Endothelial cell of umbilical vein (primary cell): ENCODE measurements around the gene KIAA1671. TPM values are rescaled to one million over a fixed set of nuclear protein-coding genes. Genes with fewer than 3 reads are reported as not detected.

Experiments
- BruUV-seq: library from RNA; stranded (reverse); fragments of 400-500 nt; replicated peaks from 2 replicates; lab custom pipeline; 2021; lab: Mats Ljungman, UMichigan
- CTCF ChIA-PET: fragments of 300-600, 350-600 bp; sonication (Branson Sonifier 250); formaldehyde crosslinking; loops from one replicate; lab custom pipeline; 2021; ENCODE audit warnings: antibody characterized with exemption, inconsistent platforms; lab: Charles Lee
- POLR2A ChIA-PET: fragments of 300-600, 350-600 bp; sonication (Branson Sonifier 250); formaldehyde crosslinking; loops from one replicate; lab custom pipeline; 2021; ENCODE audit warnings: antibody characterized with exemption, inconsistent platforms; lab: Charles Lee
- DNase-seq: peaks from one replicate; pipeline ENCODE4 v3.0.0-alpha.2; 2011; ENCODE audit warnings: low read depth, low spot score
- FAIRE-seq: peaks from 2 replicates; lab custom pipeline; 2011; peaks lifted over from hg19 to GRCh38; lab: Jason Lieb, UNC
- H2AFZ ChIP-seq: 2 replicates; pipeline ENCODE4 v1.6.0; 2012; ENCODE audit warnings: low read depth, low read length, control low read depth, inconsistent platforms
- H3K27ac ChIP-seq: 2 replicates; pipeline ENCODE4 v1.5.1; 2011; ENCODE audit warnings: low read depth, mild to moderate bottlenecking, control low read depth, low read length, moderate library complexity; ENCODE audit not compliant: insufficient read depth
- H3K27me3 ChIP-seq, 2 experiments: 2 replicates each; pipeline versions ENCODE4 v1.6.0 to v1.6.1; 2011; ENCODE audit warnings: low read length in 2 of 2, mixed read lengths in 1 of 2; ENCODE audit not compliant: control insufficient read depth in 2 of 2, insufficient read depth in 2 of 2
- H3K36me3 ChIP-seq, 2 experiments: 2 replicates in 1 of 2; 3 replicates in 1 of 2; pipeline ENCODE4 v1.5.1; 2011; ENCODE audit warnings: low read length in 2 of 2, mild to moderate bottlenecking in 1 of 2, moderate library complexity in 1 of 2; ENCODE audit not compliant: control insufficient read depth in 2 of 2, insufficient read depth in 2 of 2; ENCODE audit errors: extremely low read depth in 1 of 2
- H3K4me1 ChIP-seq: 3 replicates; pipeline ENCODE4 v1.5.1; 2011; ENCODE audit warnings: mild to moderate bottlenecking, low read length; ENCODE audit not compliant: control insufficient read depth, insufficient read depth; ENCODE audit errors: extremely low read depth
- H3K4me2 ChIP-seq: 2 replicates; pipeline ENCODE4 v1.6.1; 2011; ENCODE audit warnings: low read length, control low read depth, mixed read lengths; ENCODE audit not compliant: insufficient read depth
- H3K4me3 ChIP-seq, 3 experiments: fragments of 200-600 bp in 1 of 3; sonication (generic), shearing (Covaris generic) in 1 of 3; replicated peaks in 1 of 3; 2 replicates each; pipeline ENCODE4 v1.5.1; 2011 to 2016; ENCODE audit warnings: control low read depth in 3 of 3, low read length in 3 of 3, mild to moderate bottlenecking in 2 of 3, inconsistent platforms in 1 of 3, low read depth in 1 of 3, moderate library complexity in 1 of 3; ENCODE audit not compliant: insufficient read depth in 1 of 3
- H3K79me2 ChIP-seq: 2 replicates; pipeline ENCODE4 v1.6.0; 2012; ENCODE audit warnings: low read length, inconsistent platforms; ENCODE audit not compliant: control insufficient read depth, insufficient read depth
- H3K9ac ChIP-seq: replicated peaks from 2 replicates; pipeline ENCODE3; 2011; ENCODE audit warnings: low read length, control low read depth; ENCODE audit not compliant: insufficient read depth; ENCODE audit errors: extremely low read depth
- H3K9me1 ChIP-seq: replicated peaks from 3 replicates; pipeline ENCODE4 v1.6.0; 2011; ENCODE audit warnings: mild to moderate bottlenecking, low read length; ENCODE audit not compliant: control insufficient read depth, insufficient read depth; ENCODE audit errors: extremely low read depth
- H3K9me3 ChIP-seq: replicated peaks from 2 replicates; pipeline ENCODE4 v1.5.1; 2012; ENCODE audit warnings: low read length, inconsistent platforms; ENCODE audit not compliant: control insufficient read depth, insufficient read depth
- H4K20me1 ChIP-seq: replicated peaks from 2 replicates; pipeline ENCODE3; 2011; ENCODE audit warnings: mild to moderate bottlenecking, low read length; ENCODE audit not compliant: control insufficient read depth, insufficient read depth; ENCODE audit errors: extremely low read depth
- CTCF ChIP-seq, 2 donors: IDR thresholded peaks; 1 replicate in 1 of 2; 2 replicates in 1 of 2; pipeline ENCODE4 v1.5.1; 2011; ENCODE audit warnings: low read length in 2 of 2, mild to moderate bottlenecking in 2 of 2, moderate library complexity in 2 of 2, control low read depth in 1 of 2, inconsistent platforms in 1 of 2, low read depth in 1 of 2; ENCODE audit not compliant: insufficient read depth in 1 of 2; ENCODE audit errors: extremely low read depth in 1 of 2
- EZH2 ChIP-seq: IDR thresholded peaks from 2 replicates; pipeline ENCODE4 v1.6.1; 2012; ENCODE audit warnings: borderline replicate concordance, low read depth, mild to moderate bottlenecking, moderate library complexity, low read length, inconsistent platforms; ENCODE audit not compliant: severe bottlenecking
- GATA2 ChIP-seq: IDR thresholded peaks from 2 replicates; pipeline ENCODE4 v1.7.0; 2011; ENCODE audit warnings: low read depth, mild to moderate bottlenecking, moderate library complexity, mixed read lengths, low read length; ENCODE audit not compliant: insufficient read length, insufficient read depth
- JUN ChIP-seq: IDR thresholded peaks from 2 replicates; pipeline ENCODE4 v1.6.1; 2011; ENCODE audit warnings: borderline replicate concordance, low read depth; ENCODE audit not compliant: insufficient read length, insufficient read depth
- MAX ChIP-seq: IDR thresholded peaks from 2 replicates; pipeline ENCODE4 v1.6.1; 2011; ENCODE audit not compliant: insufficient read depth, insufficient read length
- MYC ChIP-seq: IDR thresholded peaks from one replicate; pipeline ENCODE4 v1.6.1; 2011; ENCODE audit warnings: mild to moderate bottlenecking, low read depth, low read length
- POLR2A ChIP-seq: IDR thresholded peaks from 2 replicates; pipeline ENCODE4 v1.6.1; 2012; ENCODE audit warnings: low read depth, mild to moderate bottlenecking, control low read depth, low read length
- dilution Hi-C: fragments of 300-500 bp; cut with MboI; formaldehyde crosslinking; loops from one replicate; pipeline ENCODE4 v1.15.0; 2019; ENCODE audit warnings: low sequenced_read_pairs; ENCODE audit not compliant: extremely low pct_ligation_motif_present
- intact Hi-C: fragments of 100-400 bp; cut with micrococcal nuclease; formaldehyde crosslinking; loops from one replicate; pipeline ENCODE4 v1.10.0; 2022
- polyA plus RNA-seq, 4 experiments: library from polyadenylated mRNA; depleted of rRNA in 3 of 4; stranded (reverse) in 3 of 4; unstranded in 1 of 4; fragments of >200 nt; gene quantifications; 2 replicates each; pipeline versions ENCODE4 v1.2.1 to v1.2.3, GENCODE V29; 2011 to 2012; ENCODE audit warnings: missing spikeins in 1 of 4
- total RNA-seq: library from RNA; stranded (reverse); gene quantifications from 2 replicates; pipeline ENCODE4 v1.2.3, GENCODE V29; 2021

Gene KIAA1671
- total and polyA plus RNA-seq, 2 donors (not counting 3 experiments of a cell fraction or from before 2014, with no cell fraction given) = 23.1 to 85.1 TPM

- ChIA-PET CTCF (interaction anchor here (1.2 kb wide), 1 partner anchor 27 kb away, joined by 3 read pairs; no protein-coding TSS in a partner anchor), POLR2A (no interaction called here)
- H3K27ac ChIP-seq = no peak overlapping the region
- no peaks in the 10 kb centered on the region for H3K79me2 ChIP-seq
- no peak overlapping the region for H2AFZ ChIP-seq
- H3K36me3 ChIP-seq = no peaks in the 10 kb centered on the region
- no peak for FAIRE-seq
- H3K4me1 ChIP-seq = peaks cover 26% of the 10 kb centered on the region
- dilution Hi-C loops (no loop called here), intact Hi-C loops (no loop called here)
- H3K27me3 ChIP-seq = no peaks in the 10 kb centered on the region
- no peaks in the 10 kb centered on the region for H3K9me3 ChIP-seq
- H3K9me1 ChIP-seq = no peaks in the 10 kb centered on the region
- H4K20me1 ChIP-seq = no peaks in the 10 kb centered on the region
- BruUV-seq = no TSS peak
- H3K9ac ChIP-seq = no peak overlapping the region
- H3K4me2 ChIP-seq = no peak overlapping the region
- no peak overlapping the region for H3K4me3 ChIP-seq
- TF ChIP-seq EZH2 = no peak
- TF ChIP-seq MAX = no peak
- no peak for TF ChIP-seq JUN
- no peak for TF ChIP-seq POLR2A
- no peak for TF ChIP-seq CTCF (IDR thresholded peaks at IDR 0.05; ENCODE audit: extremely low read depth in 1 of 2, insufficient read depth in 1 of 2, low read depth in 1 of 2, low read length in 2 of 2)
- no peak for TF ChIP-seq MYC
- no peak for TF ChIP-seq GATA2
- DNase-seq = no peak
These were observed 131.3 kb downstream of the KIAA1671 start for GRCh38 chr22:25083807-25084200.
